ENCODE data around the gene GPR162.

GPR162 gene

GRCh38 chr12:6810758-6811157 is 10.9 kb upstream of the GPR162 start:
- no peaks in the 10 kb centered on the region for H3K9me3 ChIP-seq (ENCODE audit: control insufficient read depth, insufficient read depth, low read length)
- H3K36me3 ChIP-seq (ENCODE audit: control insufficient read depth, insufficient read depth, low read length) = no peaks in the 10 kb centered on the region
- H3K27ac ChIP-seq (ENCODE audit: low read length) = no peak overlapping the region
- H3K27me3 ChIP-seq (ENCODE audit: control insufficient read depth, insufficient read depth, low read length) = no peaks in the 10 kb centered on the region
- no CpG with 5 or more reads among the region's 1 CpG for WGBS (ENCODE audit: insufficient coverage, insufficient read length)
- H3K4me1 ChIP-seq (ENCODE audit: control insufficient read depth, insufficient read depth, low read length) = no peaks in the 10 kb centered on the region
- DNase-seq (ENCODE audit: low read depth, low spot score) = no peak
- no peak overlapping the region for H3K4me3 ChIP-seq (ENCODE audit: low read length)

- no peak overlapping the region for H3K27ac ChIP-seq (ENCODE audit: low read length)
- no peaks in the 10 kb centered on the region for H3K27me3 ChIP-seq (ENCODE audit: control insufficient read depth, insufficient read depth, low read length)
- no peak overlapping the region for H3K4me3 ChIP-seq (ENCODE audit: low read length)
- H3K4me1 ChIP-seq (ENCODE audit: control insufficient read depth, insufficient read depth, low read length) = peaks cover 5% of the 10 kb centered on the region
- WGBS (ENCODE audit: insufficient coverage, insufficient read length) = no CpG with 5 or more reads among the region's 4 CpGs
- H3K9me3 ChIP-seq (ENCODE audit: control insufficient read depth, insufficient read depth, low read length) = no peaks in the 10 kb centered on the region
- DNase-seq (ENCODE audit: low read depth, low spot score) = no peak
- H3K36me3 ChIP-seq (ENCODE audit: control insufficient read depth, insufficient read depth, low read length) = no peaks in the 10 kb centered on the region
Observed at GRCh38 chr12:6813363-6813762, 8.3 kb upstream of the GPR162 start.

GRCh38 chr12:6816598-6816997 is 5.0 kb upstream of the GPR162 start:
- DNase-seq (ENCODE audit: low read depth, low spot score) = no peak
- Histone ChIP-seq H3K4me1 (ENCODE audit: control insufficient read depth, insufficient read depth, low read length) (peaks cover 16% of the 10 kb centered on the region), H3K9me3 (ENCODE audit: control insufficient read depth, insufficient read depth, low read length) (no peaks in the 10 kb centered on the region), H3K4me3 (ENCODE audit: low read length) (no peak overlapping the region), H3K27me3 (ENCODE audit: control insufficient read depth, insufficient read depth, low read length) (no peaks in the 10 kb centered on the region), H3K36me3 (ENCODE audit: control insufficient read depth, insufficient read depth, low read length) (no peaks in the 10 kb centered on the region), H3K27ac (ENCODE audit: low read length) (no peak overlapping the region)
- WGBS (ENCODE audit: insufficient coverage, insufficient read length) = no CpG with 5 or more reads among the region's 3 CpGs

GRCh38 chr12:6817098-6817497 is 4.5 kb upstream of the GPR162 start:
- Histone ChIP-seq H3K27ac (ENCODE audit: low read length) (no peak overlapping the region), H3K9me3 (ENCODE audit: control insufficient read depth, insufficient read depth, low read length) (no peaks in the 10 kb centered on the region), H3K27me3 (ENCODE audit: control insufficient read depth, insufficient read depth, low read length) (no peaks in the 10 kb centered on the region), H3K36me3 (ENCODE audit: control insufficient read depth, insufficient read depth, low read length) (no peaks in the 10 kb centered on the region), H3K4me3 (ENCODE audit: low read length) (no peak overlapping the region), H3K4me1 (ENCODE audit: control insufficient read depth, insufficient read depth, low read length) (peaks cover 16% of the 10 kb centered on the region)
- no peak for DNase-seq (ENCODE audit: low read depth, low spot score)
- WGBS (ENCODE audit: insufficient coverage, insufficient read length) = no CpG with 5 or more reads among the region's 8 CpGs

GRCh38 chr12:6817662-6818157 is 3.9 kb upstream of the GPR162 start:
- H3K4me1 ChIP-seq (ENCODE audit: control insufficient read depth, insufficient read depth, low read length) = peaks cover 18% of the 10 kb centered on the region
- no peak overlapping the region for H3K4me3 ChIP-seq (ENCODE audit: low read length)
- WGBS (ENCODE audit: insufficient coverage, insufficient read length) = 100% methylated on average over 18 of the region's 20 CpGs
- H3K27ac ChIP-seq (ENCODE audit: low read length) = no peak overlapping the region
- no peaks in the 10 kb centered on the region for H3K36me3 ChIP-seq (ENCODE audit: control insufficient read depth, insufficient read depth, low read length)
- no peaks in the 10 kb centered on the region for H3K9me3 ChIP-seq (ENCODE audit: control insufficient read depth, insufficient read depth, low read length)
- H3K27me3 ChIP-seq (ENCODE audit: control insufficient read depth, insufficient read depth, low read length) = no peaks in the 10 kb centered on the region
- no peak for DNase-seq (ENCODE audit: low read depth, low spot score)

- Histone ChIP-seq H3K4me3 (ENCODE audit: low read length) (no peak overlapping the region), H3K36me3 (ENCODE audit: control insufficient read depth, insufficient read depth, low read length) (no peaks in the 10 kb centered on the region), H3K4me1 (ENCODE audit: control insufficient read depth, insufficient read depth, low read length) (peaks cover 18% of the 10 kb centered on the region), H3K27me3 (ENCODE audit: control insufficient read depth, insufficient read depth, low read length) (no peaks in the 10 kb centered on the region), H3K27ac (ENCODE audit: low read length) (no peak overlapping the region), H3K9me3 (ENCODE audit: control insufficient read depth, insufficient read depth, low read length) (no peaks in the 10 kb centered on the region)
- DNase-seq (ENCODE audit: low read depth, low spot score) = no peak
- WGBS (ENCODE audit: insufficient coverage, insufficient read length) = no CpG with 5 or more reads among the region's 10 CpGs
Observed at GRCh38 chr12:6818222-6818621, 3.4 kb upstream of the GPR162 start.

- peaks cover 19% of the 10 kb centered on the region for H3K4me1 ChIP-seq (ENCODE audit: control insufficient read depth, insufficient read depth, low read length)
- WGBS (ENCODE audit: insufficient coverage, insufficient read length) = no CpG with 5 or more reads among the region's 5 CpGs
- H3K36me3 ChIP-seq (ENCODE audit: control insufficient read depth, insufficient read depth, low read length) = no peaks in the 10 kb centered on the region
- H3K27ac ChIP-seq (ENCODE audit: low read length) = no peak overlapping the region
- H3K27me3 ChIP-seq (ENCODE audit: control insufficient read depth, insufficient read depth, low read length) = no peaks in the 10 kb centered on the region
- H3K4me3 ChIP-seq (ENCODE audit: low read length) = no peak overlapping the region
- H3K9me3 ChIP-seq (ENCODE audit: control insufficient read depth, insufficient read depth, low read length) = no peaks in the 10 kb centered on the region
- no peak for DNase-seq (ENCODE audit: low read depth, low spot score)
Observed at GRCh38 chr12:6818645-6819044, 3.0 kb upstream of the GPR162 start.

- H3K36me3 ChIP-seq (ENCODE audit: control insufficient read depth, insufficient read depth, low read length) = no peaks in the 10 kb centered on the region
- WGBS (ENCODE audit: insufficient coverage, insufficient read length) = no CpG with 5 or more reads among the region's 13 CpGs
- no peak overlapping the region for H3K4me3 ChIP-seq (ENCODE audit: low read length)
- no peaks in the 10 kb centered on the region for H3K27me3 ChIP-seq (ENCODE audit: control insufficient read depth, insufficient read depth, low read length)
- DNase-seq (ENCODE audit: low read depth, low spot score) = no peak
- no peaks in the 10 kb centered on the region for H3K9me3 ChIP-seq (ENCODE audit: control insufficient read depth, insufficient read depth, low read length)
- peaks cover 19% of the 10 kb centered on the region for H3K4me1 ChIP-seq (ENCODE audit: control insufficient read depth, insufficient read depth, low read length)
- H3K27ac ChIP-seq (ENCODE audit: low read length) = no peak overlapping the region
Observed at GRCh38 chr12:6819106-6820030, 2.3 kb upstream of the GPR162 start.

- Histone ChIP-seq H3K4me3 (ENCODE audit: low read length) (no peak overlapping the region), H3K27me3 (ENCODE audit: control insufficient read depth, insufficient read depth, low read length) (no peaks in the 10 kb centered on the region), H3K36me3 (ENCODE audit: control insufficient read depth, insufficient read depth, low read length) (no peaks in the 10 kb centered on the region), H3K27ac (ENCODE audit: low read length) (no peak overlapping the region), H3K4me1 (ENCODE audit: control insufficient read depth, insufficient read depth, low read length) (peaks cover 20% of the 10 kb centered on the region), H3K9me3 (ENCODE audit: control insufficient read depth, insufficient read depth, low read length) (no peaks in the 10 kb centered on the region)
- no peak for DNase-seq (ENCODE audit: low read depth, low spot score)
- WGBS (ENCODE audit: insufficient coverage, insufficient read length) = no CpG with 5 or more reads among the region's 5 CpGs
Observed at GRCh38 chr12:6820166-6820565, 1.5 kb upstream of the GPR162 start.

- no peaks in the 10 kb centered on the region for H3K9me3 ChIP-seq (ENCODE audit: control insufficient read depth, insufficient read depth, low read length)
- H3K27me3 ChIP-seq (ENCODE audit: control insufficient read depth, insufficient read depth, low read length) = no peaks in the 10 kb centered on the region
- peaks cover 24% of the 10 kb centered on the region for H3K4me1 ChIP-seq (ENCODE audit: control insufficient read depth, insufficient read depth, low read length)
- no CpG with 5 or more reads among the region's 7 CpGs for WGBS (ENCODE audit: insufficient coverage, insufficient read length)
- H3K36me3 ChIP-seq (ENCODE audit: control insufficient read depth, insufficient read depth, low read length) = no peaks in the 10 kb centered on the region
- no peak for DNase-seq (ENCODE audit: low read depth, low spot score)
- no peak overlapping the region for H3K4me3 ChIP-seq (ENCODE audit: low read length)
- no peak overlapping the region for H3K27ac ChIP-seq (ENCODE audit: low read length)
Observed at GRCh38 chr12:6822426-6823135, 960 bp downstream of the GPR162 start.

Data from iPS DF 6.9 (cell line).